K562 (cell line): ENCODE measurements around the gene KMT2E. TPM values are rescaled to one million over a fixed set of nuclear protein-coding genes. Genes with fewer than 3 reads are reported as not detected.
A peak's percentile ranks its signal among the peaks of the same experiment; 100 is the strongest.

Source experiments
- ARID1B ChIP-seq: fragments of 450-650 bp; IDR thresholded peaks from 2 replicates; pipeline ENCODE4 v1.6.1; 2016; ENCODE audit warnings: antibody characterized with exemption, mild to moderate bottlenecking, inconsistent platforms
- E2F1 ChIP-seq: sonication (generic); formaldehyde crosslinking; IDR thresholded peaks from 2 replicates; pipeline ENCODE4 v1.8.1; 2023; ENCODE audit warnings: mild to moderate bottlenecking, missing genetic modification reagents, moderate library complexity
- FOSL1 ChIP-seq: fragments of 200-800 bp; sonication (Bioruptor generic); conservative IDR thresholded peaks from 2 replicates; pipeline ENCODE4 v1.6.1; 2016; ENCODE audit warnings: missing genetic modification characterization, missing compliant biosample characterization
- FOXM1 ChIP-seq, 2 experiments: fragments of 450-650 bp in 1 of 2; sonication (generic) in 1 of 2; formaldehyde crosslinking in 1 of 2; IDR thresholded peaks; 2 replicates each; pipeline versions ENCODE4 v1.6.1 to v1.9.0; 2017 to 2022; ENCODE audit warnings: low read depth in 2 of 2, mild to moderate bottlenecking in 2 of 2, missing genetic modification reagents in 1 of 2, moderate library complexity in 1 of 2
- FUS ChIP-seq: fragments of 200-400 bp; formaldehyde crosslinking; optimal IDR thresholded peaks from 2 replicates; pipeline ENCODE3; 2017; ENCODE audit warnings: low read depth, low read length
- KLF13 ChIP-seq: fragments of 450-650 bp; IDR thresholded peaks from 2 replicates; pipeline ENCODE4 v1.6.1; 2016; ENCODE audit warnings: missing genetic modification characterization, low read depth, mild to moderate bottlenecking, missing compliant biosample characterization, moderate library complexity, borderline replicate concordance
- MBD2 ChIP-seq: sonication (generic); IDR thresholded peaks from 2 replicates; pipeline ENCODE4 v1.6.1; 2016; ENCODE audit warnings: low read depth, borderline replicate concordance
- MEF2D ChIP-seq: conservative IDR thresholded peaks from 2 replicates; pipeline ENCODE4 v1.6.1; 2016; ENCODE audit warnings: low read depth, missing genetic modification characterization, missing compliant biosample characterization
- MYC ChIP-seq, 2 experiments: fragments of 250-450 bp in 1 of 2; sonication (Bioruptor Pico) in 1 of 2; IDR thresholded peaks; 2 replicates each; pipeline versions ENCODE4 v1.5.1 to v1.6.1; 2012 to 2021; ENCODE audit warnings: low read depth in 2 of 2, borderline replicate concordance in 1 of 2, improper control_type of control experiment in 1 of 2, low read length in 1 of 2, mild to moderate bottlenecking in 1 of 2, moderate library complexity in 1 of 2
- PATZ1 ChIP-seq: fragments of 250-450 bp; sonication (Bioruptor Pico); IDR thresholded peaks from 2 replicates; pipeline ENCODE4 v1.5.0; 2020; ENCODE audit warnings: mild to moderate bottlenecking, borderline replicate concordance
- PHB ChIP-seq: fragments of 250-450 bp; sonication (Bioruptor Pico); IDR thresholded peaks from 2 replicates; pipeline ENCODE4 v1.5.0; 2021
- SMARCE1 ChIP-seq: fragments of 450-650 bp; IDR thresholded peaks from 2 replicates; pipeline ENCODE4 v1.7.1; 2016; ENCODE audit warnings: mild to moderate bottlenecking
- SRF ChIP-seq, 2 experiments: fragments of 250-450, 450-650 bp in 1 of 2; sonication (Bioruptor Pico) in 1 of 2; sonication (generic) in 1 of 2; formaldehyde crosslinking; IDR thresholded peaks; 2 replicates each; pipeline versions ENCODE4 v1.5.0 to v1.5.1; 2020 to 2022; ENCODE audit warnings: mild to moderate bottlenecking in 1 of 2, missing genetic modification reagents in 1 of 2
- TSHZ1 ChIP-seq: fragments of 250-450 bp; sonication (Bioruptor Pico); IDR thresholded peaks from 2 replicates; pipeline ENCODE4 v1.4.0; 2020; ENCODE audit warnings: mild to moderate bottlenecking, moderate library complexity
- XRCC3 ChIP-seq: fragments of 450-650 bp; IDR thresholded peaks from 2 replicates; pipeline ENCODE4 v1.6.1; 2017; ENCODE audit warnings: mild to moderate bottlenecking, moderate library complexity
- ZFP1 ChIP-seq: fragments of 450-650 bp; formaldehyde crosslinking; IDR thresholded peaks from 2 replicates; pipeline ENCODE4 v1.4.0; 2020; ENCODE audit warnings: mild to moderate bottlenecking, mixed read lengths
- ZKSCAN8 ChIP-seq: fragments of 200-800 bp; sonication (Bioruptor generic); IDR thresholded peaks from 2 replicates; pipeline ENCODE4 v1.6.1; 2016; ENCODE audit warnings: missing genetic modification characterization, missing compliant biosample characterization
- ZNF133 ChIP-seq: fragments of 250-450 bp; sonication (Bioruptor Pico); IDR thresholded peaks from 2 replicates; pipeline ENCODE4 v1.4.0; 2020; ENCODE audit warnings: mild to moderate bottlenecking
- ZNF232 ChIP-seq: sonication (generic); formaldehyde crosslinking; IDR thresholded peaks from 2 replicates; pipeline ENCODE4 v1.8.0; 2022; ENCODE audit warnings: mild to moderate bottlenecking, missing genetic modification reagents
- ZNF436 ChIP-seq: fragments of 250-450, 450-650 bp; sonication (Bioruptor Pico); formaldehyde crosslinking; IDR thresholded peaks from 2 replicates; pipeline ENCODE4 v1.7.0; 2020; ENCODE audit warnings: mild to moderate bottlenecking
- ZNF644 ChIP-seq: fragments of 200-800 bp; sonication (Bioruptor generic); IDR thresholded peaks from 2 replicates; pipeline ENCODE4 v1.6.1; 2016; ENCODE audit warnings: low read depth, missing genetic modification characterization, missing compliant biosample characterization
- ZNF695 ChIP-seq: fragments of 450-650 bp; formaldehyde crosslinking; IDR thresholded peaks from 2 replicates; pipeline ENCODE4 v1.4.0; 2020; ENCODE audit warnings: mild to moderate bottlenecking, moderate library complexity
- ZNF76 ChIP-seq: fragments of 250-450 bp; sonication (Bioruptor Pico); IDR thresholded peaks from 2 replicates; pipeline ENCODE4 v1.4.0; 2020; ENCODE audit warnings: mild to moderate bottlenecking, moderate library complexity, borderline replicate concordance
- polyA plus RNA-seq, 8 experiments: library from polyadenylated mRNA; depleted of rRNA in 4 of 8; stranded (reverse) in 5 of 8; unstranded in 3 of 8; fragments of >200 nt; fragmentation: Nextera tagmentation in 2 of 8; fragmentation: Illumina TruSeq in 1 of 8; extraction: Ambion mirVana in 2 of 8; extraction: Trizol in 1 of 8; gene quantifications; 2 replicates each; pipeline versions ENCODE4 v1.2.1 to v1.2.3, GENCODE V29; 2011 to 2014; ENCODE audit warnings: inconsistent platforms in 1 of 8, missing spikeins in 1 of 8
- total RNA-seq, 7 experiments: library from RNA; depleted of rRNA in 6 of 7; stranded (reverse); fragments of >200 nt in 6 of 7; fragmentation: Illumina TruSeq in 2 of 7; extraction: Trizol in 2 of 7; gene quantifications; 2 replicates each; pipeline versions ENCODE4 v1.2.1 to v1.2.3, GENCODE V29; 2011 to 2021; ENCODE audit warnings: low replicate concordance in 1 of 7

The KMT2E gene
- total and polyA plus RNA-seq, 9 of the 15 experiments (the other 6 are each of a cell fraction or from before 2014, with no cell fraction given): 8.9 to 55.3 (median 38.1) TPM

- peak; percentile 93 for TF ChIP-seq SMARCE1
- peak; percentile 92 for TF ChIP-seq FOXM1 (IDR thresholded peaks at IDR 0.05; ENCODE audit: low read depth)
- no peak for TF ChIP-seq FOXM1 (CRISPR knock-in tag; IDR thresholded peaks at IDR 0.05; ENCODE audit: low read depth)
- TF ChIP-seq FOSL1 (tag): peak; percentile 64
- TF ChIP-seq MYC (IDR thresholded peaks at IDR 0.05; ENCODE audit: low read depth, low read length): no peak
- no peak for TF ChIP-seq MYC (CRISPR knock-in tag; IDR thresholded peaks at IDR 0.05; ENCODE audit: borderline replicate concordance, low read depth)
- TF ChIP-seq XRCC3: no peak
- no peak for TF ChIP-seq E2F1
- no peak for TF ChIP-seq FUS
- no peak for TF ChIP-seq TSHZ1
- no peak for TF ChIP-seq MEF2D (tag)
- no peak for TF ChIP-seq KLF13 (tag)
- TF ChIP-seq MBD2: no peak
- peak; percentile 99 for TF ChIP-seq ARID1B
- TF ChIP-seq PATZ1 (CRISPR knock-in tag): no peak
- TF ChIP-seq ZNF695 (CRISPR knock-in tag): no peak
- TF ChIP-seq ZNF644 (tag): no peak
- TF ChIP-seq ZKSCAN8: no peak
- TF ChIP-seq ZNF133 (CRISPR knock-in tag): no peak
- TF ChIP-seq ZNF436 (CRISPR knock-in tag): no peak
- TF ChIP-seq SRF (CRISPR knock-in tag; IDR thresholded peaks at IDR 0.05): no peak
- TF ChIP-seq ZFP1 (CRISPR knock-in tag): no peak
- TF ChIP-seq PHB (CRISPR knock-in tag): no peak
- no peak for TF ChIP-seq ZNF232 (CRISPR knock-in tag)
- TF ChIP-seq ZNF76 (CRISPR knock-in tag): no peak
Observed at GRCh38 chr7:104967088-104967487, 46.9 kb upstream of the KMT2E start (continued).
